HCT116 (cell line): ENCODE results near the gene ALLC. TPM values are rescaled to one million over a fixed set of nuclear protein-coding genes. Genes with fewer than 3 reads are reported as not detected.

Experiments
- ATAC-seq: fragments of 200-7000 bp; cut with Tn5 transposase; 2 replicates; pipeline ENCODE4 v1.9.1; 2020; ENCODE audit warnings: mild to moderate bottlenecking, moderate library complexity
- BruUV-seq: library from RNA; stranded (reverse); fragments of 400-500 nt; replicated peaks from 2 replicates; lab custom pipeline; 2021; lab: Mats Ljungman, UMichigan
- CTCF ChIA-PET: fragments of 300-600 bp; sonication (Branson Sonifier 250); formaldehyde crosslinking; loops from one replicate; lab custom pipeline; 2021; ENCODE audit warnings: antibody characterized with exemption; lab: Charles Lee
- POLR2A ChIA-PET: fragments of 300-600, 350-600 bp; sonication (Branson Sonifier 250); formaldehyde crosslinking; loops from one replicate; lab custom pipeline; 2021; ENCODE audit warnings: antibody characterized with exemption; lab: Charles Lee
- RAD21 ChIA-PET, 2 experiments: fragments of 300-600 bp; sonication (Branson Sonifier 250); formaldehyde crosslinking; loops; one replicate each; lab custom pipeline; 2023; ENCODE audit warnings: low total read pairs in 2 of 2; ENCODE audit not compliant: uncharacterized antibody in 2 of 2, unreplicated experiment in 2 of 2, low non-redundant PET in 1 of 2; lab: Charles Lee
- DNase-seq: peaks from one replicate; pipeline ENCODE4 v3.0.0-alpha.2; 2010; ENCODE audit warnings: low read depth, low spot score
- H2AFZ ChIP-seq: fragments of 200-600 bp; shearing (Covaris generic), sonication (generic); 2 replicates; pipeline ENCODE4 v1.6.1; 2017; ENCODE audit warnings: low read depth, mixed run types, mixed read lengths, antibody characterized with exemption, low read length; ENCODE audit not compliant: poor library complexity, severe bottlenecking
- H3K27ac ChIP-seq: 2 replicates; pipeline ENCODE4 v1.5.1; 2012; ENCODE audit warnings: low read depth, low read length
- H3K27me3 ChIP-seq: fragments of 200-600 bp; sonication (generic); 2 replicates; pipeline ENCODE4 v1.6.1; 2016; ENCODE audit warnings: mixed run types, low read length, mixed read lengths; ENCODE audit not compliant: insufficient read depth
- H3K36me3 ChIP-seq, 2 experiments: fragments of 200-500 bp in 1 of 2; fragments of 200-600 bp in 1 of 2; sonication (Bioruptor generic) in 1 of 2; sonication (generic) in 1 of 2; 2 replicates each; pipeline versions ENCODE4 v1.5.1 to v1.6.1; 2014 to 2016; ENCODE audit warnings: low read length in 2 of 2, inconsistent platforms in 1 of 2, mixed read lengths in 1 of 2, mixed run types in 1 of 2; ENCODE audit not compliant: insufficient read depth in 2 of 2, control insufficient read depth in 1 of 2
- H3K4me1 ChIP-seq, 2 experiments: fragments of 200-600 bp in 1 of 2; sonication (generic) in 1 of 2; 2 replicates each; pipeline versions ENCODE4 v1.5.1 to v1.6.1; 2012 to 2017; ENCODE audit warnings: low read length in 2 of 2, inconsistent platforms in 1 of 2, mild to moderate bottlenecking in 1 of 2, mixed read lengths in 1 of 2, mixed run types in 1 of 2, moderate library complexity in 1 of 2; ENCODE audit not compliant: insufficient read depth in 2 of 2, control insufficient read depth in 1 of 2
- H3K4me2 ChIP-seq: fragments of 200-600 bp; sonication (generic); 2 replicates; pipeline ENCODE4 v1.6.1; 2017; ENCODE audit warnings: mixed run types, low read length, mixed read lengths
- H3K4me3 ChIP-seq, 2 experiments: fragments of 200-600 bp in 1 of 2; sonication (generic) in 1 of 2; replicated peaks in 1 of 2; 2 replicates each; pipeline ENCODE4 v1.5.1; 2011 to 2016; ENCODE audit warnings: low read length in 2 of 2, control low read depth in 1 of 2, low read depth in 1 of 2, mild to moderate bottlenecking in 1 of 2, mixed read lengths in 1 of 2, mixed run types in 1 of 2
- H3K79me2 ChIP-seq: fragments of 200-600 bp; sonication (generic); 2 replicates; pipeline ENCODE4 v1.6.1; 2017; ENCODE audit warnings: mild to moderate bottlenecking, mixed run types, low read length, moderate library complexity, mixed read lengths; ENCODE audit not compliant: insufficient read depth
- H3K9ac ChIP-seq: fragments of 200-600 bp; sonication (generic); 2 replicates; pipeline ENCODE4 v1.6.1; 2016; ENCODE audit warnings: low read length, mixed read lengths
- H3K9me2 ChIP-seq: fragments of 200-600 bp; sonication (generic), shearing (Covaris generic); 2 replicates; pipeline ENCODE4 v1.6.1; 2017; ENCODE audit warnings: mixed run types, mild to moderate bottlenecking, moderate library complexity; ENCODE audit not compliant: insufficient read depth
- H3K9me3 ChIP-seq, 2 experiments: fragments of 200-500 bp in 1 of 2; fragments of 200-600 bp in 1 of 2; sonication (Bioruptor generic) in 1 of 2; sonication (generic) in 1 of 2; 2 replicates each; pipeline ENCODE4 v1.6.1; 2014 to 2017; ENCODE audit warnings: low read length in 2 of 2, mixed read lengths in 2 of 2, inconsistent platforms in 1 of 2, low read depth in 1 of 2, mild to moderate bottlenecking in 1 of 2, mixed run types in 1 of 2, moderate library complexity in 1 of 2; ENCODE audit not compliant: control insufficient read depth in 1 of 2, insufficient read depth in 1 of 2
- H4K20me1 ChIP-seq: fragments of 200-600 bp; sonication (generic), shearing (Covaris generic); 2 replicates; pipeline ENCODE4 v1.6.1; 2017; ENCODE audit warnings: mixed run types, mild to moderate bottlenecking, moderate library complexity; ENCODE audit not compliant: insufficient read depth
- CEBPB ChIP-seq: IDR thresholded peaks from 2 replicates; pipeline ENCODE4 v1.6.1; 2012; ENCODE audit warnings: low read depth
- CTCF ChIP-seq, 3 experiments: fragments of 200-600 bp in 1 of 3; sonication (generic) in 1 of 3; IDR thresholded peaks in 2 of 3; conservative IDR thresholded peaks in 1 of 3; 2 replicates each; pipeline ENCODE4 v1.5.1; 2012 to 2017; ENCODE audit warnings: low read depth in 2 of 3, low read length in 2 of 3, antibody characterized with exemption in 1 of 3, borderline replicate concordance in 1 of 3, control low read depth in 1 of 3, mild to moderate bottlenecking in 1 of 3, mixed read lengths in 1 of 3, mixed run types in 1 of 3, moderate library complexity in 1 of 3; ENCODE audit not compliant: insufficient read depth in 1 of 3
- ELF1 ChIP-seq: IDR thresholded peaks from 2 replicates; pipeline ENCODE4 v1.6.1; 2012; ENCODE audit warnings: low read depth, borderline replicate concordance
- EZH2 ChIP-seq: fragments of 200-600 bp; sonication (generic); IDR thresholded peaks from 2 replicates; pipeline ENCODE4 v1.6.1; 2017; ENCODE audit warnings: antibody characterized with exemption, mixed run types
- EZH2phosphoT487 ChIP-seq: fragments of 200-600 bp; IDR thresholded peaks from 2 replicates; pipeline ENCODE4 v1.6.1; 2018; ENCODE audit warnings: antibody characterized with exemption, borderline replicate concordance
- JUND ChIP-seq: IDR thresholded peaks from 2 replicates; pipeline ENCODE4 v1.6.1; 2012
- MAX ChIP-seq: IDR thresholded peaks from 2 replicates; pipeline ENCODE4 v1.6.1; 2012
- POLR2A ChIP-seq: IDR thresholded peaks from 2 replicates; pipeline ENCODE4 v1.7.0; 2011; ENCODE audit warnings: borderline replicate concordance; ENCODE audit not compliant: insufficient read depth, insufficient read length; ENCODE audit errors: extremely low read depth
- POLR2AphosphoS5 ChIP-seq: IDR thresholded peaks from 2 replicates; pipeline ENCODE4 v1.6.1; 2011; ENCODE audit warnings: mild to moderate bottlenecking, low read depth, low read length, moderate library complexity
- RAD21 ChIP-seq: IDR thresholded peaks from 2 replicates; pipeline ENCODE4 v1.6.1; 2012; ENCODE audit warnings: low read depth, mild to moderate bottlenecking
- REST ChIP-seq: IDR thresholded peaks from 2 replicates; pipeline ENCODE4 v1.6.1; 2012; ENCODE audit warnings: low read depth
- SIN3A ChIP-seq: IDR thresholded peaks from 2 replicates; pipeline ENCODE4 v1.6.1; 2012; ENCODE audit warnings: low read depth
- SP1 ChIP-seq: IDR thresholded peaks from 2 replicates; pipeline ENCODE4 v1.6.1; 2012; ENCODE audit warnings: low read depth
- SRF ChIP-seq: IDR thresholded peaks from 2 replicates; pipeline ENCODE4 v1.6.1; 2012; ENCODE audit warnings: low read depth
- ZNF274 ChIP-seq: fragments of 200-500 bp; sonication (Bioruptor generic); IDR thresholded peaks from 2 replicates; pipeline ENCODE4 v1.6.1; 2014; ENCODE audit warnings: mild to moderate bottlenecking, low read depth, low read length, inconsistent platforms
- intact Hi-C: fragments of 100-400 bp; cut with micrococcal nuclease; formaldehyde crosslinking; loops from 2 replicates; pipeline ENCODE4 v1.10.0; 2022
- total RNA-seq: library from RNA; stranded (reverse); gene quantifications from one replicate; pipeline ENCODE4 v1.2.1, GENCODE V29; 2021; ENCODE audit not compliant: unreplicated experiment

The ALLC gene
- total RNA-seq, 1 experiment from 2014 or later, result not detected

- no peak overlapping the region for H3K4me3 ChIP-seq
- DNase-seq (no peak), ATAC-seq (no peak)
- POLR2A ChIA-PET, result no interaction called here
- CTCF ChIA-PET, result interaction anchor here (1.3 to 2.4 kb wide), 2 partner anchors 41 to 68 kb away, joined by 12 to 18 read pairs; no protein-coding TSS in a partner anchor
- H3K36me3 ChIP-seq, result no peaks in the 10 kb centered on the region
- H3K27ac ChIP-seq, result no peak overlapping the region
- no peaks in the 10 kb centered on the region for H3K9me3 ChIP-seq
- H3K27me3 ChIP-seq, result peaks cover 30% of the 10 kb centered on the region
- no TSS peak for BruUV-seq
- H3K9ac ChIP-seq, result no peak overlapping the region
- no peaks in the 10 kb centered on the region for H3K4me1 ChIP-seq
- RAD21 ChIA-PET, result no interaction called here
- H3K9me2 ChIP-seq, result no peaks in the 10 kb centered on the region
- no peaks in the 10 kb centered on the region for H4K20me1 ChIP-seq
- no peaks in the 10 kb centered on the region for H3K79me2 ChIP-seq
- intact Hi-C loops, result loop anchor here (2.0 kb wide), 3 partner anchors 41 to 87 kb away; no protein-coding TSS in a partner anchor
- TF ChIP-seq EZH2phosphoT487, result no peak
- no peak for TF ChIP-seq CTCF (IDR thresholded peaks at IDR 0.05 in 2 of 3, conservative IDR thresholded peaks at IDR 0.05 in 1 of 3; ENCODE audit: borderline replicate concordance in 1 of 3, insufficient read depth in 1 of 3, low read depth in 2 of 3, low read length in 2 of 3)
- TF ChIP-seq REST, result no peak
- no peak for TF ChIP-seq EZH2
- no peak for TF ChIP-seq SIN3A
- TF ChIP-seq MAX, result no peak
- no peak for TF ChIP-seq RAD21
- TF ChIP-seq SP1, result no peak
- TF ChIP-seq POLR2A, result no peak
- TF ChIP-seq POLR2AphosphoS5, result no peak
- no peak for TF ChIP-seq SRF
- TF ChIP-seq ZNF274, result no peak
- TF ChIP-seq ELF1, result no peak
- no peak for TF ChIP-seq JUND
- no peak for TF ChIP-seq CEBPB
- no peak overlapping the region for H3K4me2 ChIP-seq
- H2AFZ ChIP-seq, result no peak overlapping the region
Observed at GRCh38 chr2:3739313-3739712, 81.3 kb downstream of the ALLC start.
